RKO (cell line): ENCODE results near the gene MPO.
A peak's percentile ranks its signal among the peaks of the same experiment; 100 is the strongest.

Experiments used
- DNase-seq: peaks from one replicate; pipeline ENCODE4 v3.0.0-alpha.2; 2016; ENCODE audit warnings: low spot score

Gene MPO

GRCh38 chr17:58319173-58320162 lies 38.7 kb upstream of the MPO start:
- no peak for DNase-seq

- DNase-seq, result no peak
Measured at GRCh38 chr17:58318627-58319172, 38.0 kb upstream of the MPO start.

DNA sequence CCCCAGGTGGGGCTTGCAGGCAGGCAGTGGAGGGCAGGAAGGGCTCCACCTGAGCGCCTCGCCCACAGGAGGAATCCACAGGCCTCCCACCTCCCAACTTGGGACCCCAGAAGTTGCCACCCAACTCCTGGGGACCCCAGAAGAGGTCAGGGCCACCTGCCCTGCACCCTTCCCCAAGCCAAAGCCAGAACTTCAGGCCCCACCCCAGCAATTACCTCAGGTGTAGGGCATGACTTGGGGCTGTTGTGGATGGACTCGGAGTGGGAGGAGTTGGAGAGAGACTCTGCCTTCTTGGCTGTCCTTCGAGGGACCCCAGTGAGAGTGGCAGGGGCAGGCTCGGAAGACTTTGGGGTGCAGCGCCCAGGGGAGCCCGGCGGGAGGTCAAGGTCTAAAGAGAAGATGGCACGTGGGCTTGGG lies 37.3 kb upstream of the MPO start:
- no peak for DNase-seq

DNA sequence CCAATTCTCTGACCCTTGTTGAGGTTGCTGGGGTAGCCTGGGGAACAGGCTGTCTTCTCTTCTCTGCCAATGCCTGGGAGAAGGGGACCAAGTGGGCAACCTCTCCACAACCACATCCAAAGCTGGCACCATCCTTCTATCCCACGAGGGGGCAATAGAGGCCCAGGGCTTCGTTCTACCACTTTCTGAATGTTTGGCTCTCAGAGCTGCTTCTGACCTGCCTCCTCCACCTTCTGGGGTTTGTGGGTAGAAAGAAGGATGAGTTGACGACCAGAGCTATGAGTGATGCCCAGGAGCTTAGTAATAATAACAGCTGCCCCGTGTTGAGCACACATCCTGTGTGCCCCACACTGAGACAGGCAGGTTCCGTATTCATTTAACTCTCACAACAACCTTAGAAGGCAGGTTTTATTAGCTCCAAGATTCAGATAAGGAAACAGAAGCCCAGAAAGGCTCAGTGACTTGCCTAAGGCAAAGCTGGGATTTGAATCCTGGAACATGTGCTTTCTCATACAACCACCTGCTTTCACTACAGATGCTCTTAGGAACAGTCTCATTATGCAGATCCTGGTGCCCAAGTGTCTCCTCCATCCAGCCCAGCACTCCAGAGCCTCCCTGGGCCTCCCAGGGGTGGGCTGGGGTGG lies 36.8 kb upstream of the MPO start:
- peak; percentile 70 for DNase-seq

GRCh38 chr17:58316260-58316960 lies 35.7 kb upstream of the MPO start:
- DNase-seq, result no peak

- DNase-seq, result no peak
Measured at GRCh38 chr17:58315750-58316149, 35.0 kb upstream of the MPO start.

DNA sequence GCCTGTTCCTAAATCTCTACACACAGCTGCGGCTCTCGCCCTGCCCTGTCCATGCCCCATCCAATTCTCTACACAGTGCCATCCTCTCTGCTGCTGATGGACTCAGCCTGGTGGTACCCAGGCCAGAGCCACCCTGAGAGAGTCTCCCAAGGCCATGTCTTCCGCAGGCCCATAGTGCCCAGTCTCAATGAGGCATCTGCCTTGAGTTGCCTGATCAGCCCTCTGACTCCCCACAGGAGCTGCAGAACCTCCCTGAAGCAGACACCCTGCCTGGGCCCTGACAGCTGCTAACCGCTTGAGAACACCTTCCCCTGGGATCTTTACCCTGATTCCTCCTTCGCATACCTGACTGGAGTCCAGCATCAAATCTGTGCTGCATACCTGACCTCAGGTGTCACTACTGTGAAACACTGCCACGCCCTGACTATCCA lies 34.6 kb upstream of the MPO start:
- no peak for DNase-seq

DNA sequence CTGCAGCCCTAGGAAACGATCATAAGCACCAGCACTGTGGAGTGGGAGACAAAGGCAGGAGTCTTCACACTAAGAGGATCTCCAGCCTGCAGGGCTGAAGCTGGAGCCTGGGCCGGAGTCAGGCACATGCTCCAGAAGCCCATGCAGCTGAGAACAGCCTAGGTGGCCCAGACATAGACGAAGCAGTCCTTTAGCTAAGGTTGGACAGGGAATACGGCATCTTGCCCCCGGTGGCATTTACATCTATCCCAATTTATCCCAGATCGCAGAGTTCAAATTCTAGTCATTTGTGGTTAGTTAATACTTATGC lies 33.9 kb upstream of the MPO start:
- no peak for DNase-seq

DNA sequence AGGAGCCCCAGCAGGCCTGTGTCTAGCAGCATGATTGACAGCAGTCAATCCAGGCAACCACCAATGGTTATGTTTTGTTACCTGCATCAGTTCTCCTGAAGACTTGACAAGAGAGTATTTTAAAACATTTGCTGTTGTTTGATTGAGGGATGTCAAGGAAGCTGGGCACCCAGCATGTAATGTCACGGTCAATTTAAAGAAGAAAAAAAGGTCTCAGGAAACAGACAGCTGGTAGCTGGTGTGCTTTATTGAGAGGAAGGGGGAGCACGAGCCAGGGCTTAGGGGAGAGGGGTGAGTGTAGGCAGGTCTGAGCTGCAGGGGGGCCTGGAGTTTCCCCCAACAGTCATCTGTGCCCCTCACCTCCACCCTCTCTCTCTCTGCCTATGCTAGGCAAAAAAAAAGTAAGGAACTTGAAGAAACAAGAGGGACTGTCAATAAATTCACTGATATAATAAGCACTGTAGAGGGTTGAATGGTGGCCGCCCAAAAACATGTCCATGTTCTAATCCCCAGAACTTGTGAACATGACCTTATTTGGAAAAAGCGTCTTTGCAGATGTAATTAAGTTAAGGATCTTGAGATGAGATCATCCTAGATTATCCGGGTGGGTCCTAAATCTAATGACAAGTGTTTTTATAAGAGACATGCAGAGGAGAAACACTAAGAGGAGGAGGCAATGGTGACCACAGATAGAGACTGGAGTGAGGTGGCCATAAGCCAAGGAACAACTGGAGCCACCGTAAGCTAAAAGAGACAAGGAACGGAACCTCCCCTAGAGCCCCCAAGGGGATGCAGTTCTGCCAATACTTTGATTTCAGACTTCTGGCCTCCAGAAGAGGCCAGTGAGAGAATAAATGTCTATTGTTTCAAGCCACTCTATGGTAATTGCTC lies 33.3 kb upstream of the MPO start:
- no peak for DNase-seq

- no peak for DNase-seq
Measured at GRCh38 chr17:58312829-58313228, 32.1 kb upstream of the MPO start.

DNA sequence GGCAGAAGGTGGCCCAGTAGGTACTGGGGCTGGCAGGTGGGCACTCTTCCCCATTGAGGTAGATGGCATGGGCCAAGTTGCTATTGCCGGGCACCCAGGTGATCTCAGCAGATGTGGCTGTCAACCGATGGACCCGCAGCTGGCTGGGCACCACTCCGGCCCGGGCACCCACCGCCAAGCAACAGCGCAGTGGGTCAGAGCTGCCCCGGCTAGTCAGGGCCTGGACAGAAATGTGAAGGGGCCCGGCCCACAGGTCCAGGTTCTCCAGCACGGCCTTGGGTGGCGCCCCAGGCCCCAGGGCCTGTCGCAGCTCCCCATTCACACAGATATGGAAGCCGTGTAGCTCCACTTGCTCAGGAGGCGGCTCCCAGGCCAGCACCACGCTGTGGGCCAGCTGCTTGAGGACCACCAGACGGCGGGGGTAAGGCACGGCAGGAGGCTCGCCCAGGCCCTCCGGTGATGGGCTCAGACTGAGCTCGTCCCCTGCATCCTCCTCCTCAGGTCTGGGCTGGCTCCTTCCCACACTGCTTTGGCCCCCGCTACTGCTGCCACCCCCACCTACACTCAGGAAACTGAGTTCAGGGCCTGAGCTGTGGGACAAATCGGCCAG lies 31.4 kb upstream of the MPO start:
- no peak for DNase-seq

DNA sequence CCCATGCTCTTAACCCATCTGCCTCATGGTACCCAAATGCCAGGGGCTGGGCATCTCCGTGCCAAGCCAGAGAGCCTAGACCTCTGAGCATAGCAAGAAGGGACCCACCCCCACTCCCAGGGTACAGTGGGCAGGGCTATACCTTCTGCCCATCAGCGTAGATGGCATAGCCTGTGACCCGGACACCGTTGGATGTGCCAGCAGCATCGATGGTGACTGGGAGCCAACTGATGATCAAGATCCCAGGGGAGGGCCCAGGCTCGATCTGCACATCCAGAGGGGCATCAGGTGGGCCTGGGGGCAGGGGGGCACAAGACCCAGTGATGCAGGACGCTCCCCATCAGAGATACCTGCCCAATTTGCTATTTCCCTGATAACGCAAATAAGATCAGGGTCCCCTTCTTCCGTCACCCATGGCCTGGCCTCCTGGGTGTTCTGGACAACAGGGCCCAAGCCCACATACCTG lies 30.7 kb upstream of the MPO start:
- DNase-seq, result no peak

GRCh38 chr17:58310511-58311428 lies 30.0 kb upstream of the MPO start:
- DNase-seq, result no peak

- DNase-seq, result no peak
Measured at GRCh38 chr17:58309918-58310259, 29.2 kb upstream of the MPO start.

- DNase-seq, result no peak
Measured at GRCh38 chr17:58308985-58309917, 28.5 kb upstream of the MPO start.

DNA sequence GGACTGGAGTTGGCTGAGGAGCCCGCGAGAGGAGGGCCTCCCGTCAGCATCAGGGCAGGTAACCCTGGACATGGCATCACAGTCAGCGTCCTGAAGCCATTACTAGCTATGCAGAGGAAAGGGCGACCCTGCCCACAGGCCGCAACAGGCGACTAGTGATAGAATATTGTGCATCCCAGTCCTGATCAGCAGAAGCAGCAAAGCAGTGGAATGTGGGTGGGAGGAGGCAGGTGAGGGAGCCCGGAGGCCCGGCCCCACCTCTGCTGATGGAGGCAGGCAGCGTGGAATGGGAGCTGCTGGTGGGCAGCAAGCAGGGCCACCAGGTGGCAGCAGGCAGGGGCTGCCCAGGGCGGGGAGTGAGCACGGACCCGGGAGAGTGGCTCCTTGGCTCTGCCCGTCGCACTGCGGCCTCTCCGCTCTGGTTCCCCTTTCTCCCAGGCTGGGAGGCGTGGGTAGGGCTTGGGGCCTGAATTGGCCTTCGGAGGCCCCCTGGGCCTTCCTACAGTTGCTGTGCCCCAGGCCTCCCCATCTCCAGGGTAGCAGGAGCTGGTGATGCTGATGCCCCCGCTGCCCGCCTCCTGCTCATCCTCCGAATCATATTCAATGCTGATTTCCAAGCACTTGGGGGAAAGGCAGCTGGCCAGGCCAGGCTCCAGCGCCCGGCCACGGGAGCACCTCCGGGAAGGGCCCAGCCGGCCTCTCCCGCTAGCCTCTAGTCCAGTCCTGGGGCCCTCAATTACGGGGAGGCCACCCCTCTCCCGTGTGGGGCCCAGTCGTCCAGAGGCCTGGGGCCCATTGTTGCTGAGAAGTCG lies 27.6 kb upstream of the MPO start:
- no peak for DNase-seq

DNA sequence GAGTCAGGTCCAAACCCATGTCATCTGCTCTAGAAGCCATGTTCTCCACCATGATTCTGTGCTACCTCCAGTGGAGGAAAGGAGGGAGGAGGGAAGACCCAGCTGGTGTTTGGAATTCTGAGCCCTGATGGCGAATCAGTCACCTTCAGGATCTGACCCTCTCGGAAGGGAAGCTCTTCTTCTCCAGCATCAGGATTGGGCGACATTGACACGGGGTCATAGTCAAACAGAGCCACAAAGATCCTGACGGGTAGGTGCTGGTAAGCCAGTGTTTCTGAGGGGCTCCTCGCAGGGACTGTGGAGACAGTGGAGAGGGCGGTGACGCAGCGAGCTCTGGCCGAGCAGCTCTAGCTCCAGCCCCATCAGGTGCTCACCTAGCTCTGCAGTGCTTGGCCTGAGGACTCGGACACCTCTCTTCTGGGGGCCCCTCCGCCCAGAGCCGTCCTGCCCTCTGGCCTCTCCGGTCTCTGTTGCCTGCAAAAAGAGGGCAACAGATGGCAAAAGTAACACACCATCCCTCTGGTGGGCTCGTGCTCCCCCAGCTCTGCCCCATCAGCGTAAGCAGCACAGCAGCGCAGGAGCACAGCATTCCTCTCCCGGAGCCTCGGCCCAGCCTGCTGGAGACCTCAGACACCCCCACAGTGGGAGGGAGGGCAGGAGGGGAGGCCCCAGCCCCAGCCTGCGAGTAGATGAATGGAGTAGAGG lies 26.9 kb upstream of the MPO start:
- DNase-seq, result no peak
